Right atrium auricular region (tissue), 2 donors: ENCODE data around the gene FAM240A. TPM values are rescaled to one million over a fixed set of nuclear protein-coding genes. Genes with fewer than 3 reads are reported as not detected.

Experiments used
- DNase-seq: peaks from one replicate; pipeline ENCODE4 v3.0.0-alpha.2; 2019; ENCODE audit warnings: low spot score
- H3K27ac ChIP-seq, 2 donors: fragments of 200-600 bp; sonication (generic); 1 replicate in 1 of 2; 2 replicates in 1 of 2; pipeline ENCODE4 v1.5.1; 2016 to 2019
- H3K27me3 ChIP-seq, 2 donors: fragments of 200-600 bp; sonication (generic); one replicate each; pipeline versions ENCODE4 v1.5.1 to v1.6.0; 2017 to 2019
- H3K36me3 ChIP-seq: fragments of 200-600 bp; sonication (generic); one replicate; pipeline ENCODE4 v1.5.1; 2016
- H3K4me1 ChIP-seq, 2 donors: fragments of 200-600 bp; sonication (generic); one replicate each; pipeline versions ENCODE4 v1.5.1 to v1.6.0; 2017 to 2019
- H3K4me3 ChIP-seq, 2 donors: fragments of 200-600 bp; sonication (generic); 1 replicate in 1 of 2; 2 replicates in 1 of 2; pipeline ENCODE4 v1.5.1; 2017 to 2019; ENCODE audit warnings: mild to moderate bottlenecking in 1 of 2, moderate library complexity in 1 of 2
- H3K9me3 ChIP-seq, 2 donors: fragments of 200-600 bp; sonication (generic); one replicate each; pipeline ENCODE4 v1.5.1; 2019
- CTCF ChIP-seq, 2 donors: fragments of 200-600 bp; sonication (generic); IDR thresholded peaks; one replicate each; pipeline ENCODE4 v1.5.1; 2019; ENCODE audit warnings: antibody characterized with exemption in 2 of 2
- total RNA-seq, 2 donors: library from RNA; depleted of rRNA; stranded (reverse); fragments of >200 nt; gene quantifications; one replicate each; pipeline ENCODE4 v1.1.0, GENCODE V29; 2016

FAM240A gene
- total RNA-seq, result not detected

DNA sequence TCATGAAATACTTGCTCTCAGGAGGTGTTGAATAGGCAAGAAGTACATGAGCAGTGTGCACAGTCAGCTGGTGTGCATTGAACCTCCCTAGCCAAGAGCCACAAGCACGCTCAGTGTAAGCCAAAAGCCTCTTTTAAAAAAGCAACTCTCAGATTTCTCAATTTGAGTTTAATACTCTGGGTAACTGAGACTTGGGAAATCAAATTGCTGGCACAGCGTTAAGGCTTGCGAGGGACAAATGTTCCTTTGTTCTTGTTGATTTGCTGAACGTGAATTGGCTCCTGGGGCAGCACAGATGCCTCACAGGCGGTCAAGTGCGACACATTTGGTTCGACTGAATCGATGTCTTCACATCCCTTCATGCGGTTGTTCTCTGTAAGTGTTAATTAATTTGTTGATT is at the start of gene FAM240A:
TSS of gene FAM240A (plus strand) at position 202 of the 400 bp plus-strand sequence. CDS start at position 361, 159 bp downstream.
- no peaks in the 10 kb centered on the region for H3K36me3 ChIP-seq
- no peak for TF ChIP-seq CTCF (IDR thresholded peaks at IDR 0.05)
- H3K27ac ChIP-seq, result no peak within 1 kb of the TSS
- H3K9me3 ChIP-seq, result no peaks in the 10 kb centered on the region
- no peak within 1 kb of the TSS for H3K4me3 ChIP-seq
- no peaks in the 10 kb centered on the region for H3K4me1 ChIP-seq
- H3K27me3 ChIP-seq, result no peaks in the 10 kb centered on the region
- DNase-seq, result no peak

DNA sequence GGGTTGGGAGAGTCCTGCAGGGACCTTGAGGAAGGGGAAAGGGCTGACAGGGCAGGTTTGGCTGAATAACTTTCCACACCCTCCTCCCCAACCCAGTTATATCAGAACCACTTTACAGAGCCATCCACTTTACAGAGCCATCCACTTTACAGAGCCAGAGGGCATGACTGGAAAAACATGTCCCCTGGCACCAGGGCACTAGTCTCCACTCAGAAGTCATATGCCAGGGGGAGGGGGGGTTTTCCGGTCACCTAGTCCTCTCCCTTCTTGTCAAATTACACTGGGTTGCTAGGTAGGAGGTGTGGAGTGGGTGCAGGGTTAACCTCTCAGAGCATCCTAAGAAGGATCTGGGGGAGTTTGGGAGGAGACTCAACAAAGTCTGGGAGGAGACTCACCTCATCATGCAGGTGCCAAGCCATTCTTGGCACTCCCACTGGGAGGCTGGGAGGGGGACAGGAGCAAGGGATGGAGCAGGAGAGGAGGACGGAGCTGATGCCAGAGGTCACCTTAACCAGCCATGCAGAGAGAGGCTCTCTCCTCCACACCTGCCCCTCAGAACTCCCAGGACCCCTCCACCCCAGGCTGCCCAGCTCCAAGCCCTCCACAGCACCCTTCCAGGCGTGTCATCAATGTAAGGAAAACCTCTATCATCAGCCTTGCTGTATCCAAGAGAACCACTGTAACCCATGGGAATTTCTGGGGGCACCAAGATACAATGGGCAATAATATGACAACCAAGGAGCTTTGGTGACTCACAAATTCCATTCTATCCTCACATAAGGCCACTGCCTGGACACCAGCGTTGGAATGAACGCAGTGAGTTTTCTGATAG is 47.9 kb upstream of the FAM240A start:
- no peak for DNase-seq
- Histone ChIP-seq H3K4me1 (peaks cover 0 to 37% of the 10 kb centered on the region in 2 donors), H3K9me3 (peaks cover 0 to 6% of the 10 kb centered on the region in 2 donors), H3K27me3 (no peaks in the 10 kb centered on the region), H3K36me3 (no peaks in the 10 kb centered on the region), H3K27ac (peak overlapping the region; percentile 86 to 89), H3K4me3 (no peak overlapping the region)
- TF ChIP-seq CTCF (IDR thresholded peaks at IDR 0.05), result no peak

- Histone ChIP-seq H3K9me3 (peaks cover 0 to 6% of the 10 kb centered on the region in 2 donors), H3K27me3 (no peaks in the 10 kb centered on the region), H3K27ac (peak overlapping the region; percentile 86 to 89), H3K36me3 (no peaks in the 10 kb centered on the region), H3K4me1 (peaks cover 0 to 37% of the 10 kb centered on the region in 2 donors), H3K4me3 (peak overlapping the region; percentile 51 to 59)
- no peak for DNase-seq
- no peak for TF ChIP-seq CTCF (IDR thresholded peaks at IDR 0.05)
These were observed 47.2 kb upstream of the FAM240A start for GRCh38 chr3:46565077-46565476.

- peak in 1 of 2 donors; percentile 43 for TF ChIP-seq CTCF (IDR thresholded peaks at IDR 0.05)
- H3K4me3 ChIP-seq, result peak overlapping the region; percentile 51 to 59
- H3K27ac ChIP-seq, result peak overlapping the region; percentile 86 to 89
These were observed 46.7 kb upstream of the FAM240A start for GRCh38 chr3:46565607-46566039.

DNA sequence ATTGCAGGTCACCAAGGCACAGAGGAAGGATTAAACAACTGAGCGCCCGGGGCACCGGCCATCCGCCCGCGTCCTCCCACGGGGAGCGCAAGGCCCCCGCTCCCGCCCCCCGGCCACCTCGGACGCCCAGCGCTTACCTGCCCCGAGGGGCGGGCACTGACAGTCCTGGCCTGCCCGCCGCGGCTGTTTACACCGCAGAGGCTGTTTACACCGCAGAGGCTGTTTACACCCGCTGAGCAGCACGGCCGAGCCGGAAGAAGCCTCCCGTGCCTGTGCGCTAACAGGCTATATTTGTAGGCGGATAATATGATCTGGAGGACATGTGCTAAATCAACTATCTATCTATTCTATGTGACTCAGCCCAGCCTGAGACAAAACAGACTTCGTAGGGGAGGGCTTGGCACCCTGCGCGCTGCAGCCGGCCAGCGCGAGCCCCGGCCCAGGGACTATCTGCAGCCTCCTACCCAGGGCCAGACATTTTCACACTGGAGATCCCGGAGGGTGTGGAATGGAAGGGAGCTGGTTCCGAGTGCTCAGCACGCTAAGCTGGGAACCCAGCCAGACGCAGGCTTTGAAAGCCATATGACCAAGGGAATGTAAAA is 46.2 kb upstream of the FAM240A start, which contains the start of gene LRRC2:
TSS of gene LRRC2 (minus strand) at position 263 of the 602 bp plus-strand sequence. CDS start 14,711 bp downstream, outside the sequence.
- Histone ChIP-seq H3K27ac (peak within 1 kb of the TSS; percentile 86 to 89), H3K4me3 (peak within 1 kb of the TSS; percentile 51 to 59), H3K36me3 (no peaks in the 10 kb centered on the region), H3K27me3 (no peaks in the 10 kb centered on the region), H3K9me3 (peaks cover 0 to 6% of the 10 kb centered on the region in 2 donors), H3K4me1 (peaks cover 0 to 26% of the 10 kb centered on the region in 2 donors)
- no peak for DNase-seq
- TF ChIP-seq CTCF (IDR thresholded peaks at IDR 0.05), result no peak

More at GRCh38 chr3:46565607-46566039, 46.7 kb upstream of the FAM240A start:
- DNase-seq, result no peak
- no peaks in the 10 kb centered on the region for H3K27me3 ChIP-seq
- H3K4me1 ChIP-seq, result peaks cover 0 to 31% of the 10 kb centered on the region in 2 donors
- no peaks in the 10 kb centered on the region for H3K36me3 ChIP-seq
- H3K9me3 ChIP-seq, result peaks cover 0 to 6% of the 10 kb centered on the region in 2 donors
